Suppressor macrophage treated with lipopolysaccharide for 1 hour (primary cell): ENCODE results near the gene LBHD1.

ENCODE experiments used
- DNase-seq, 3 donors: peaks; one replicate each; pipeline ENCODE4 v3.0.0-alpha.2; 2020 to 2022

The LBHD1 gene

GRCh38 chr11:62613291-62613778, 58.7 kb downstream of the LBHD1 start:
- no peak for DNase-seq
